Measurements from ENCODE around the gene AURKAIP1. TPM values are rescaled to one million over a fixed set of nuclear protein-coding genes. Genes with fewer than 3 reads are reported as not detected.

The AURKAIP1 gene
- total and polyA plus RNA-seq, 9 of the 15 experiments (the other 6 are each of a cell fraction or from before 2014, with no cell fraction given), result 7.8 to 478 (median 92.0) TPM

DNA sequence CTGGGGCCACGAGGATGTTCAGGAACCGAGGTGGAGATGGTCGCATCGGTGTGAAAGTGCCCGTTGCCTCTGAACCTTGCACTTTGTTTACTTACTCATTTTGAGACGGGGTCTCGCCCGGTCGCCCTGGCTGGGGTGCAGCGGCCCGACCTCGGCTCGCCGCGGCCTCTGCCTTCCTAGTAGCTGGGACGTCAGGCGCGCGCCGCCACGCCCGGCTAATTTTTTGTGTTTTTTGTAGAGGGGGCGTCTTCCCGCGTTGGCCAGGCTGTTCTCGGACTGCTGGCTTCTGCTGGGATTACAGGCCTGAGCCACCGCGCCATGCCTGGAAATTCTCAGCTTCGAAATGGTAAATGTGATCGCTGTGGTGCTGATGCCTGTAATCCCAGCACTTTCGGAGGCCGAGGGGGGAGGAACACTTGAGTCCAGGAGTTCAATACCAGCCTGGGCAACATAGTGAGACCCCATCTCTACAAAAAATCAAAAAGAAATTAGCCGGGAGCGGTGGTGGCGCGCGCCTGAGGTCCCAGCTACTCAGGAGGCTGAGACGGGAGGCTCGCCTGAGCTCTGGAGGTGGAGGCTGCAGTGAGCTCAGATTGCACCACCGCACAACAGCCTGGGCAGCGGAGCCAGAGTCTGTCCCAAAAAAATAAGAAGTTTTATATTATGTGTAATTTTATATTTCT, 32.8 kb upstream of the AURKAIP1 start (continued):
- TF ChIP-seq, protein P1, sequence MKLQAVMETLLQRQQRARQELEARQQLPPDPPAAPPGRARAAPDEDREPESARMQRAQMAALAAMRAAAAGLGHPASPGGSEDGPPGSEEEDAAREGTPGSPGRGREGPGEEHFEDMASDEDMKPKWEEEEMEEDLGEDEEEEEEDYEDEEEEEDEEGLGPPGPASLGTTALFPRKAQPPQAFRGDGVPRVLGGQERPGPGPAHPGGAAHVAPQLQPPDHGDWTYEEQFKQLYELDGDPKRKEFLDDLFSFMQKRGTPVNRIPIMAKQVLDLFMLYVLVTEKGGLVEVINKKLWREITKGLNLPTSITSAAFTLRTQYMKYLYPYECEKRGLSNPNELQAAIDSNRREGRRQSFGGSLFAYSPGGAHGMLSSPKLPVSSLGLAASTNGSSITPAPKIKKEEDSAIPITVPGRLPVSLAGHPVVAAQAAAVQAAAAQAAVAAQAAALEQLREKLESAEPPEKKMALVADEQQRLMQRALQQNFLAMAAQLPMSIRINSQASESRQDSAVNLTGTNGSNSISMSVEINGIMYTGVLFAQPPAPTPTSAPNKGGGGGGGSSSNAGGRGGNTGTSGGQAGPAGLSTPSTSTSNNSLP (IDR thresholded peaks at IDR 0.05; ENCODE audit: borderline replicate concordance, low read depth, low read length), result no peak
- peak; percentile 6 for TF ChIP-seq FIP1L1 (IDR thresholded peaks at IDR 0.05; ENCODE audit: low read depth, low read length, poor library complexity, severe bottlenecking)
- no peak for TF ChIP-seq MBD2 (IDR thresholded peaks at IDR 0.05; ENCODE audit: borderline replicate concordance, low read depth)
- TF ChIP-seq CHD1 (IDR thresholded peaks at IDR 0.05; ENCODE audit: low read length), result peak; percentile 72
- peak in 1 of 2 experiments; percentile 44; a peak in 1 of 4 replicates for TF ChIP-seq SIN3A (IDR thresholded peaks at IDR 0.05; ENCODE audit: borderline replicate concordance in 2 of 2, control insufficient read depth in 1 of 2, low read depth in 2 of 2, low read length in 2 of 2)
- peak; percentile 37 for TF ChIP-seq SNRNP70 (optimal IDR thresholded peaks at IDR 0.05; ENCODE audit: low read depth, low read length)
- no peak for TF ChIP-seq ATF1 (CRISPR knock-in tag; IDR thresholded peaks at IDR 0.05)
- no peak; the same call in 1 of the 2 replicates for TF ChIP-seq ATF1 (tag; IDR thresholded peaks at IDR 0.05)
- no peak for TF ChIP-seq NONO (IDR thresholded peaks at IDR 0.05; ENCODE audit: low read depth in 2 of 2, low read length in 1 of 2)
- TF ChIP-seq ATF2 (CRISPR knock-in tag; IDR thresholded peaks at IDR 0.05), result no peak
- no peak for TF ChIP-seq LEF1 (IDR thresholded peaks at IDR 0.05)
- no peak for TF ChIP-seq PRDM10 (IDR thresholded peaks at IDR 0.05; ENCODE audit: partially characterized antibody)
- no peak for TF ChIP-seq NR1H2 (CRISPR knock-in tag; IDR thresholded peaks at IDR 0.05)
- TF ChIP-seq ZNF384 (IDR thresholded peaks at IDR 0.05; ENCODE audit: low read depth, low read length), result peak; percentile 27; the same call in 1 of the 2 replicates
- peak; percentile 61; the same call in 1 of the 2 replicates for TF ChIP-seq HDGF (IDR thresholded peaks at IDR 0.05)
- TF ChIP-seq VEZF1 (CRISPR knock-in tag; IDR thresholded peaks at IDR 0.05), result peak; percentile 54
- TF ChIP-seq, protein P2, sequence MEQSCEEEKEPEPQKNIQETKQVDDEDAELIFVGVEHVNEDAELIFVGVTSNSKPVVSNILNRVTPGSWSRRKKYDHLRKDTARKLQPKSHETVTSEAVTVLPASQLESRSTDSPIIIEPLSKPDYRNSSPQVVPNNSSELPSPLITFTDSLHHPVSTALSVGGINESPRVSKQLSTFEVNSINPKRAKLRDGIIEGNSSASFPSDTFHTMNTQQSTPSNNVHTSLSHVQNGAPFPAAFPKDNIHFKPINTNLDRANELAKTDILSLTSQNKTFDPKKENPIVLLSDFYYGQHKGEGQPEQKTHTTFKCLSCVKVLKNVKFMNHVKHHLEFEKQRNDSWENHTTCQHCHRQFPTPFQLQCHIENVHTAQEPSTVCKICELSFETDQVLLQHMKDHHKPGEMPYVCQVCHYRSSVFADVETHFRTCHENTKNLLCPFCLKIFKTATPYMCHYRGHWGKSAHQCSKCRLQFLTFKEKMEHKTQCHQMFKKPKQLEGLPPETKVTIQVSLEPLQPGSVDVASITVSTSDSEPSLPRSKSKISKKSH (CRISPR knock-in tag; IDR thresholded peaks at IDR 0.05), result no peak

Measured in K562 (cell line).